Tibial artery (tissue), 4 donors: Measurements from ENCODE around the gene SATB1.

ENCODE experiments used
- DNase-seq, 2 donors: peaks; one replicate each; pipeline ENCODE4 v3.0.0-alpha.2; 2019
- H3K27ac ChIP-seq, 2 donors: fragments of 200-600 bp; sonication (generic) in 1 of 2; 1 replicate in 1 of 2; 2 replicates in 1 of 2; pipeline ENCODE4 v1.5.1; 2018 to 2019; ENCODE audit warnings: mild to moderate bottlenecking in 1 of 2
- H3K27me3 ChIP-seq, 2 donors: fragments of 200-600 bp; sonication (generic) in 1 of 2; one replicate each; pipeline versions ENCODE4 v1.5.1 to v1.6.0; 2016 to 2019
- H3K36me3 ChIP-seq, 3 donors: fragments of 200-600 bp; sonication (generic) in 2 of 3; one replicate each; pipeline ENCODE4 v1.5.1; 2016 to 2019; ENCODE audit warnings: mild to moderate bottlenecking in 2 of 3
- H3K4me1 ChIP-seq, 4 donors: fragments of 200-600 bp; sonication (generic) in 2 of 4; 1 replicate in 3 of 4; 2 replicates in 1 of 4; pipeline ENCODE4 v1.5.1; 2016 to 2019
- H3K4me3 ChIP-seq, 2 donors: fragments of 200-600 bp; sonication (generic) in 1 of 2; 1 replicate in 1 of 2; 2 replicates in 1 of 2; pipeline ENCODE4 v1.5.1; 2018 to 2019; ENCODE audit warnings: mild to moderate bottlenecking in 2 of 2
- H3K9me3 ChIP-seq, 3 donors: fragments of 200-600 bp; sonication (generic) in 1 of 3; one replicate each; pipeline ENCODE4 v1.5.1; 2016 to 2019
- CTCF ChIP-seq, 2 experiments: fragments of 200-600 bp in 1 of 2; fragments of 450-650 bp in 1 of 2; IDR thresholded peaks; one replicate each; pipeline ENCODE4 v1.5.1; 2017 to 2019; ENCODE audit warnings: antibody characterized with exemption in 2 of 2, mild to moderate bottlenecking in 1 of 2, moderate library complexity in 1 of 2
- intact Hi-C: fragments of 100-400 bp; cut with DNase I; formaldehyde crosslinking; loops from one replicate; pipeline ENCODE4 v1.15.0; 2023; ENCODE audit warnings: low total_unique reads

The SATB1 gene

DNA sequence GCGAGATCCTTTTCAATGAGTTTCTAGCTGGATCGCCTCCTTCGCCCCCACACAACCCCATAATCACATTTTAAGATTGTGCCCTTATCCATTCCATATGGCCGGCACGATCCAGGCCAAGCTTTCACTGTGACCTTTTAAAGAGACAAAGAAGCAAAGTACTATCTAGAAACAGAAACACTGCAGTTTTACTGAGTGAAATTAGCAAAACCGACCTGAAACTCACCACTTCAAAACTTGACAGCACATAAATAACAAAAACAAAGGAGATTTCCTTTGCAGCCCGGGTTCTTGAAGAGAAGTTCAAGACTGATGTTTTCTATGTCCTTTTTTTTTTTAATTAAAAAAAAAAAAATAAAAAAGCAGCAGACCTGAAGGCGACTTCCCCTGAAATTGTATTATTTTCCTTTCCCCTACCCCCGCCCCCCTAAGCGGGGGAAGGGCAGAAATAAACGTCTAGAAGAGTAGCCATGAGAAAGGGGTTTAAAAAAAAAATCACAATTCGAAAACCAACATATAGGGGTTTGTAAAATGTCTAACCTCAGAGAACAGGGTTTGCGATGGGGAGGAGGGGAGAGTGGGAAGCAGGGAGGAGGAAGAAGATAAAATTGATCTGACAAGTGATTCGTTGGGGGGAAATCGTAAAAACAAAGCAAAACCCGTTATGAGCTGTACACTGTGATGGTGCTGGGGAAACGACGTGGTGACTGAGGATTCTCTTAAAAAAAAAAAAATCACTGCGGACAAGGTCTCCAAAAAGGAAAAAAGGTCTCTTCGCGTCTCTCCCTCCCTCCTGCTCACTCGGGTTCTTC, 1.5 kb downstream of the SATB1 start:
- Histone ChIP-seq H3K9me3 (no peaks in the 10 kb centered on the region), H3K36me3 (peaks cover 0 to 4% (median 4%) of the 10 kb centered on the region in 3 donors), H3K27me3 (no peaks in the 10 kb centered on the region), H3K4me1 (peaks cover 0 to 53% (median 10%) of the 10 kb centered on the region in 4 donors), H3K27ac (peak overlapping the region; percentile 95), H3K4me3 (peak overlapping the region; percentile 78 to 91)
- DNase-seq: peak; percentile 60 to 67
- intact Hi-C loops: no loop called here
- TF ChIP-seq CTCF (IDR thresholded peaks at IDR 0.05): no peak

DNA sequence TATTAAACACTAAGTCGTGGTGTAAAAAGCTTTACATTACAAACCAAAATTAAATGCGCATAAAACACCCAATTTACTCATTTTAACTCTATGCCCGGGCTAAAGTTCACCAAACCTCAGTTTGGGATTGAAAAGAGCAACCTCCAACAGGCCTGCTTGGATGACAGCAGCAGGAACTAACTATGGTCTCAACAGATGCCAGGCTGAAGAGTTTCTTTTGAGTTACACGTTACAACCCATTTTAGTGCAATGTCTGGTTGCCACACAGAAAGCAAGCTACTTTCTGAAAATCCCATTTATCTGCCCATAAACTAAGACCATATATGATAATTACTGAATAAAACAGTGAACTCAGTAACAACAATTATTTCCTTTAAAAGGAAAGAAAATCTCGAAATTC, 2.2 kb downstream of the SATB1 start:
- no peaks in the 10 kb centered on the region for H3K27me3 ChIP-seq
- no peak for DNase-seq
- H3K4me3 ChIP-seq: peak overlapping the region; percentile 78 to 91
- TF ChIP-seq CTCF (IDR thresholded peaks at IDR 0.05): no peak
- peaks cover 0 to 4% (median 4%) of the 10 kb centered on the region in 3 donors for H3K36me3 ChIP-seq
- peak overlapping the region; percentile 95 for H3K27ac ChIP-seq
- H3K9me3 ChIP-seq: no peaks in the 10 kb centered on the region
- peaks cover 0 to 59% (median 10%) of the 10 kb centered on the region in 4 donors for H3K4me1 ChIP-seq
- intact Hi-C loops: no loop called here

DNA sequence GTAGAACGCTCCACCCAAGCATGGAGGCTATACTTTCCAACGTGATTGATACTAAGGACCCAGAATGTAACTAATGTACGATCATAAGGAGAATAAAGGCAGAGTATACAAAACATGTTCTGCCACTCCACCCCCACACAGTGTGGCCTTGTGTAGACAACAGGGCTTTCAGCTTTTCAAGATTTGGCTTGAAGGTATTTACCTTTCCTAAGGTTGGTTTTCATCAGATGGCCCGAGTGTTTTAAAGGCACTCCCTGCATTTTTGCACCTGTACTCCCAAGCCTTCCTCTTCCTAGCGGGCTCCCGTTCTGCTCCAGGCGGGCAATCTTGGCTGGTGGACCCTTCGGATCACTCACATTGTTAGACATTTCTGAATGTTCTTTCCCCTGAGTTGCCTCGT, 4.6 kb downstream of the SATB1 start:
- intact Hi-C loops: no loop called here
- no peak for DNase-seq
- peaks cover 0 to 51% (median 10%) of the 10 kb centered on the region in 4 donors for H3K4me1 ChIP-seq
- no peak for TF ChIP-seq CTCF (IDR thresholded peaks at IDR 0.05)
- H3K36me3 ChIP-seq: peaks cover 2 to 24% (median 9%) of the 10 kb centered on the region in 3 donors
- no peak overlapping the region for H3K4me3 ChIP-seq
- H3K27ac ChIP-seq: peak overlapping the region in 1 of 2 donors; percentile 40
- no peaks in the 10 kb centered on the region for H3K27me3 ChIP-seq
- no peaks in the 10 kb centered on the region for H3K9me3 ChIP-seq

DNA sequence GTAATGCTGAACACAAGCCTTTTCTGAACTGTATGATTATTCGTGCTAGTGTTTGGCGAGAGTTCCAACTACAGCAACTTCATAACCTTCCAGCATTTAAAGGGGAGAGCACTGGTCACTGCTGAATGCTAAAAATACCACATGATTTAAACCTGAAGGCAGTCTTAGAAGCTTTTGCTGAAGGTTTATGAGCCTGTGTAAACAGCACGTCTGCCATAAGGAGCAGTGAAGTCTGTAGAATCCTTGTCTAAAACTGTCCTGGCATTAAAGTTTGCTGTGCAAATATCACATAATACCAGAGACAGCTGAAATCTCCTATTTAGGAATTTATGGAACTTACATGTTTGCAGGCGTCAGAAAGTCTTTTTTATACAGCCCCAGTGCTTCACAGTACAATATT, 5.9 kb downstream of the SATB1 start:
- intact Hi-C loops: no loop called here
- no peak for DNase-seq
- Histone ChIP-seq H3K27ac (peak overlapping the region; percentile 29 to 40), H3K4me1 (peaks cover 0 to 51% (median 10%) of the 10 kb centered on the region in 4 donors), H3K27me3 (no peaks in the 10 kb centered on the region), H3K9me3 (no peaks in the 10 kb centered on the region), H3K36me3 (peaks cover 10 to 36% (median 12%) of the 10 kb centered on the region in 3 donors), H3K4me3 (no peak overlapping the region)
- TF ChIP-seq CTCF (IDR thresholded peaks at IDR 0.05): no peak

- no peak for DNase-seq
- Histone ChIP-seq H3K27ac (no peak overlapping the region), H3K4me1 (peaks cover 0 to 51% (median 10%) of the 10 kb centered on the region in 4 donors), H3K9me3 (no peaks in the 10 kb centered on the region), H3K27me3 (no peaks in the 10 kb centered on the region), H3K36me3 (peaks cover 12 to 44% (median 15%) of the 10 kb centered on the region in 3 donors), H3K4me3 (no peak overlapping the region)
- intact Hi-C loops: no loop called here
- TF ChIP-seq CTCF (IDR thresholded peaks at IDR 0.05): no peak
These were observed 7.1 kb downstream of the SATB1 start for GRCh38 chr3:18417904-18418572.
